Fibroblast of pulmonary artery (primary cell): ENCODE data around the gene PRDM15.

ENCODE experiments used
- DNase-seq: peaks from one replicate; pipeline ENCODE4 v3.0.0-alpha.2; 2010; ENCODE audit warnings: low read depth
- H3K4me3 ChIP-seq: replicated peaks from 2 replicates; pipeline ENCODE4 v1.5.1; 2011; ENCODE audit warnings: low read depth, mild to moderate bottlenecking, control low read depth, low read length, moderate library complexity
- CTCF ChIP-seq: IDR thresholded peaks from 2 replicates; pipeline ENCODE4 v1.5.1; 2011; ENCODE audit warnings: mild to moderate bottlenecking, control low read depth, low read length, inconsistent platforms; ENCODE audit errors: missing control alignments

PRDM15 gene

DNA sequence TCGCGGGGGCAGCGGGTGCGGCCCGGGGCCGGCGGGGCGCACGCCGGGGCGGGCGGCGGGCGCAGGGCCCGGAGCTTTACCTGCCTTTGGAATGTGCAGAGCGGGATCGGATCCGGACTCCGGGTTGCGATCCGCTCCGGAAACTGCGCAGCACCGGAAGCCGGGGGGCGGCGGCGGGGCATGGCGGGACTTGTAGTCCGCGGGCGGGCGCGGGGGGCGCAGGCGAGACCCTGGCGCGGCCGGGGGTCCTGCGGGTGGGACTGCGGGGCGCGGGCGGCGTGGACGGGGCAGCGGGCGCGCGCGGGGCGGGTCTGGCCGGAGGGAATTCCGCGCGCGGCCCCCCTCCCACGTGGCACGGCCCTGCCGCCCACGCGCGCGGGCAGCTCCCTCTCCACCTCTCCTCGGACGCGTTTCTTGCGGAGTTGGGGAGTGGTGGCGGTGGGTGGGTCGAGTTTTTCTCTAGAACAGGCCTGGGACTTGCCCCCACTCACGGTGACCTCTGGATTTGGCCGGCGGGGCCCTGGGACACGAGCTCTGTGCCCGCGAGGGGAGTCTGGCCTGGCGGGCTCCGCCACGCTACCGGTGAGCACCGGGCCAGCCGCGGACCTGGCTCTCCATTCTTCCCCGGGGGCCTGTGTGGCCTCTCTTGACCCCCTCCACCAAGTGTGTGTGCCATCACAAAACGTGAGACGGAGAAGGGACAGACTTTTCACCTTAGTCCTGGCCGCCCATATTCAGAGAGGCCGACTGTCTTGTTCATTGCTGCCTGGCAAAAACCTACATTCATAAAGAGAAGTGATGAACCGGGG, at the start of gene PRDM15:
TSS of gene PRDM15 (minus strand) at position 155 of the 809 bp plus-strand sequence. CDS start 18,981 bp downstream, outside the sequence.
- no peak for TF ChIP-seq CTCF
- DNase-seq, result peak; percentile 84
- H3K4me3 ChIP-seq, result peak within 1 kb of the TSS; percentile 81

- DNase-seq, result no peak
- TF ChIP-seq CTCF, result no peak
- no peak overlapping the region for H3K4me3 ChIP-seq
These were observed 49.6 kb upstream of the PRDM15 start for GRCh38 chr21:41928621-41929220.

DNA sequence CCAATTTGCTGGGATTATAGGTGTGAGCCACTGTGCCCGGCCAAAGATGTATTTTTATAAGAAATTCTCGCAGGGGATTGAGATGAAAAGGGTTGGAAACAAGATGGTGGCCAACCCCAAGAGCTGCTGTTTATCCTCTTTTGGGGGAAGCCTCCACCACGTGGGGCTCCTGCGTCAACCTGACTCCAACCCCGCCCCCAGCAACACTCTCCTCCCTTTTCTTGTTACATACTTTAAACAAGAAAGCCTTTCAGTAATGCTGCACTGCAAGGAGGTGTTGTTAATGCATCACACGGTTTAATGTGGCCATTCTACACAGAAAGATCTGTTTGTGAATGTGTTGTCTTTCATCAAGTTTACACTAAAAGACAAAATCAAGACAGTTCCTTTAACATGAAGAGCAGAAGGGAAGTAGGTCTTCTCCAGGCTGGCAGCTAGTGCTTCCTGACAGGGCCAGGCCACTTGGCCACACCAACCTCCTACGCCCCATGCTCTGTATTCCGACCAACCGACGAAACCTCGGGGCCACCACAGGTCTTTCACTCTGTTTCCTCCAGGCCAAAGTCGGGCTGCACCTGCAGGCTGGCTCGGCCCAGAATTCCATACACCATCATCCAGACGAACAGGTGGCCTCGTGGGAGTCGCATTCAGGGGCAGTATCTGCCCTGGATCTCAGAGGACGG, 48.7 kb upstream of the PRDM15 start:
- H3K4me3 ChIP-seq, result no peak overlapping the region
- DNase-seq, result no peak
- TF ChIP-seq CTCF, result no peak

DNA sequence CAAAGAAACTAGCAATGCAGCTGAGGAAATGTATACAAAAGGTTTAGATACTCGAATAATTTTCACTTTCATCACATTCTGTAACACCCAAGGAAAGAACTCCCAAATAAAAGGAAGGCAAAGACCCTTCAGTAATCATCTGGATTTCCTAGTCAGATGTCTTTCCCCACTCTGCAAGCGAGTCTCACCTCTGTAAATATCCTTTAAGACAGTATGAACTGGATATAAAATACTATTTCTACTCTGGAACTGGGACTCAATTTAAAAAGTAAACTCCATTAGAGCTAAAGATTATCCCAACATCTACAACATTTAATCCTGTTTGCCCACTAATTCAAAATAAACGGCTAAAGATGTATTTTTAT, 47.6 kb upstream of the PRDM15 start:
- no peak for TF ChIP-seq CTCF
- peak overlapping the region; percentile 19 for H3K4me3 ChIP-seq

DNA sequence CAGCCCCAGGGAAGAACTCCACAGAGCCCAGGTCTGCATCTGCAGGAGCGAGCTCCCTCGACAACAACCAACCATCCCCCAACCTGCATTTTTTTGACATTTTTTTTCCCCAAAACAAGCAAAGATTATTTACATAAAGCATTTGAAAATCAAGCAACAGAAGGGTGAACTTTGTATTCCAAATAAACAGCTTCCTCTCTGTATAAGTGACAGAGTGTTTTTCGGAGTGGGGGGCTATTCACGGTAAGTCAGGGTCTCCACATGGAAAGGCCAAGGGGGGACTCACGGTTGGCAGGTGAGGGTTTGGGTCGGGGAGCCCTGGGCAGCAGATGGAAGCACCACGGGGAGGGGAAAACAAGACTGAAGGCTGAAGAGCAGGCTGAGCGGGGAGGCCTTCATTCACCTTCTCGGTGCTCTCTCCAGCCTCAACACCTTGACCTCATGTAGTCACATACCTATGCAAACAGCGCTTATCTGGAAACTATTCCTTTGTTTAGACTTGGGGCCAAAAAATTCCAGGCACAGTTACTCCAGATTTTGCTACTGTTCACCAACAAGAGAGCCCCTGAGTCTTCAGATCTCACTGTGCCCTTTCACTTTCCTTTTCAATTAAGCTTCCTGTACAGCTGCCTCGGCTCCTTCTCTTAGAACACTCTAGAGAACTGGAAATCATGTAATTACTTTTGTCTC, 47.1 kb upstream of the PRDM15 start:
- TF ChIP-seq CTCF, result no peak
- DNase-seq, result peak; percentile 56
- peak overlapping the region; percentile 38 for H3K4me3 ChIP-seq

More for the DNA sequence above, 47.6 kb upstream of the PRDM15 start:
- no peak for DNase-seq

- TF ChIP-seq CTCF, result no peak
- no peak for DNase-seq
- no peak overlapping the region for H3K4me3 ChIP-seq
These were observed 46.6 kb upstream of the PRDM15 start for GRCh38 chr21:41925767-41926116.
